H9 (cell line): ENCODE measurements around the gene EQTN. TPM values are rescaled to one million over a fixed set of nuclear protein-coding genes. Genes with fewer than 3 reads are reported as not detected.

Experiments
- DNase-seq: peaks from one replicate; pipeline ENCODE4 v3.0.0-alpha.2; 2017
- H2AFZ ChIP-seq: one replicate; pipeline ENCODE4 v1.6.1; 2013; ENCODE audit warnings: mild to moderate bottlenecking, low read length, control low read depth, moderate library complexity
- H2AK5ac ChIP-seq: 2 replicates; pipeline ENCODE4 v1.6.1; 2013; ENCODE audit warnings: low read length, control low read depth, mixed read lengths; ENCODE audit not compliant: insufficient read length
- H2BK120ac ChIP-seq: one replicate; pipeline ENCODE4 v1.6.1; 2013; ENCODE audit warnings: low read depth, mild to moderate bottlenecking, low read length, control low read depth, inconsistent platforms; ENCODE audit not compliant: poor library complexity, severe bottlenecking
- H2BK12ac ChIP-seq: 2 replicates; pipeline ENCODE4 v1.6.1; 2013; ENCODE audit warnings: low read length, control low read depth, mixed read lengths, low read depth; ENCODE audit not compliant: insufficient read length
- H2BK15ac ChIP-seq: 2 replicates; pipeline ENCODE4 v1.6.1; 2013; ENCODE audit warnings: low read depth, low read length, control low read depth
- H2BK20ac ChIP-seq: one replicate; pipeline ENCODE4 v1.6.1; 2013; ENCODE audit warnings: low read depth, mild to moderate bottlenecking, low read length, control low read depth, inconsistent platforms; ENCODE audit not compliant: poor library complexity, severe bottlenecking
- H2BK5ac ChIP-seq: 2 replicates; pipeline ENCODE4 v1.6.1; 2013; ENCODE audit warnings: low read length, control low read depth, mixed read lengths; ENCODE audit not compliant: insufficient read length
- H3K14ac ChIP-seq: 2 replicates; pipeline ENCODE4 v1.6.1; 2013; ENCODE audit warnings: low read length, control low read depth; ENCODE audit not compliant: insufficient read depth
- H3K18ac ChIP-seq: 2 replicates; pipeline ENCODE4 v1.6.1; 2013; ENCODE audit warnings: low read depth, mild to moderate bottlenecking, mixed read lengths, low read length, control low read depth; ENCODE audit not compliant: insufficient read length
- H3K23ac ChIP-seq: 2 replicates; pipeline ENCODE4 v1.6.1; 2013; ENCODE audit warnings: low read length, control low read depth, mixed read lengths, low read depth; ENCODE audit not compliant: insufficient read length
- H3K23me2 ChIP-seq: 2 replicates; pipeline ENCODE4 v1.6.1; 2013; ENCODE audit warnings: low read depth, mild to moderate bottlenecking, mixed read lengths, low read length, control low read depth; ENCODE audit not compliant: insufficient read length, poor library complexity, severe bottlenecking
- H3K27ac ChIP-seq: 2 replicates; pipeline ENCODE4 v1.5.1; 2013; ENCODE audit warnings: low read length, control low read depth, mixed read lengths, low read depth; ENCODE audit not compliant: insufficient read length
- H3K27me3 ChIP-seq: 2 replicates; pipeline ENCODE4 v1.6.1; 2013; ENCODE audit warnings: low read length, control low read depth, inconsistent platforms; ENCODE audit not compliant: insufficient read depth
- H3K4ac ChIP-seq: 2 replicates; pipeline ENCODE4 v1.6.1; 2013; ENCODE audit warnings: low read depth, mild to moderate bottlenecking, control low read depth, inconsistent platforms, low read length, moderate library complexity
- H3K4me1 ChIP-seq: 2 replicates; pipeline ENCODE4 v1.6.1; 2013; ENCODE audit warnings: low read length, control low read depth, inconsistent platforms; ENCODE audit not compliant: insufficient read depth
- H3K4me2 ChIP-seq: 2 replicates; pipeline ENCODE4 v1.6.1; 2013; ENCODE audit warnings: low read length, control low read depth, mixed read lengths; ENCODE audit not compliant: insufficient read length, insufficient read depth
- H3K56ac ChIP-seq: 2 replicates; pipeline ENCODE4 v1.6.1; 2013; ENCODE audit warnings: low read depth, mild to moderate bottlenecking, mixed read lengths, low read length, control low read depth; ENCODE audit not compliant: insufficient read length
- H3K79me1 ChIP-seq: 2 replicates; pipeline ENCODE4 v1.6.1; 2013; ENCODE audit warnings: low read depth, mild to moderate bottlenecking, moderate library complexity, low read length, control low read depth, inconsistent platforms; ENCODE audit not compliant: insufficient read depth, poor library complexity, severe bottlenecking
- H3K79me2 ChIP-seq: 2 replicates; pipeline ENCODE4 v1.6.1; 2013; ENCODE audit warnings: low read length, control low read depth, inconsistent platforms; ENCODE audit not compliant: insufficient read depth
- H3K9ac ChIP-seq: 2 replicates; pipeline ENCODE4 v1.6.1; 2013; ENCODE audit warnings: low read length, control low read depth, mixed read lengths; ENCODE audit not compliant: insufficient read length; ENCODE audit errors: extremely low read depth
- H3K9me3 ChIP-seq: one replicate; pipeline ENCODE4 v1.6.1; 2013; ENCODE audit warnings: low read depth, low read length, inconsistent platforms; ENCODE audit not compliant: control insufficient read depth
- H3T11ph ChIP-seq: one replicate; pipeline ENCODE4 v1.6.1; 2013; ENCODE audit warnings: mild to moderate bottlenecking, low read length, control low read depth, inconsistent platforms
- H4K20me1 ChIP-seq: one replicate; pipeline ENCODE4 v1.6.1; 2013; ENCODE audit not compliant: control insufficient read depth, insufficient read length, insufficient read depth
- H4K5ac ChIP-seq: 2 replicates; pipeline ENCODE4 v1.6.1; 2013; ENCODE audit warnings: low read depth, mild to moderate bottlenecking, mixed read lengths, low read length, control low read depth; ENCODE audit not compliant: insufficient read length
- H4K8ac ChIP-seq: replicated peaks from 2 replicates; pipeline ENCODE4 v1.6.1; 2013; ENCODE audit warnings: low read length, control low read depth, mixed read lengths, low read depth; ENCODE audit not compliant: insufficient read length
- H4K91ac ChIP-seq: 2 replicates; pipeline ENCODE4 v1.6.1; 2013; ENCODE audit warnings: low read depth, mild to moderate bottlenecking, moderate library complexity, mixed read lengths, low read length, control low read depth; ENCODE audit not compliant: insufficient read length
- H3K27ac Mint-ChIP-seq, 3 experiments: 2 replicates in 2 of 3; 3 replicates in 1 of 3; pipeline ENCODE4 v1.8.0; 2020 to 2021; ENCODE audit warnings: mixed read lengths in 3 of 3, mild to moderate bottlenecking in 1 of 3, moderate library complexity in 1 of 3
- H3K27me3 Mint-ChIP-seq: 2 replicates; pipeline ENCODE4 v1.8.0; 2021; ENCODE audit warnings: low read depth, mild to moderate bottlenecking, moderate library complexity, mixed read lengths
- H3K36me3 Mint-ChIP-seq, 3 experiments: 2 replicates in 2 of 3; 3 replicates in 1 of 3; pipeline ENCODE4 v1.8.0; 2020 to 2021; ENCODE audit warnings: low read depth in 3 of 3, mixed read lengths in 3 of 3; ENCODE audit not compliant: insufficient read depth in 1 of 3
- H3K4me1 Mint-ChIP-seq, 2 experiments: 2 replicates each; pipeline ENCODE4 v1.8.0; 2020; ENCODE audit warnings: mixed read lengths in 2 of 2
- H3K4me3 Mint-ChIP-seq, 2 experiments: 2 replicates in 1 of 2; 3 replicates in 1 of 2; pipeline ENCODE4 v1.8.0; 2020 to 2021; ENCODE audit warnings: mild to moderate bottlenecking in 2 of 2, mixed read lengths in 2 of 2, moderate library complexity in 1 of 2
- H3K9me3 Mint-ChIP-seq, 2 experiments: 2 replicates in 1 of 2; 3 replicates in 1 of 2; pipeline ENCODE4 v1.8.0; 2020; ENCODE audit warnings: mild to moderate bottlenecking in 2 of 2, mixed read lengths in 2 of 2, moderate library complexity in 1 of 2
- WGBS: extraction: QIAGEN DNeasy Blood & Tissue Kit; methylation state at CpG from one replicate; pipeline ENCODE4 v1.1.7; 2013; ENCODE audit warnings: missing lambda C conversion rate, low lambda C conversion rate, mixed read lengths; ENCODE audit not compliant: insufficient read length; ENCODE audit errors: extremely low coverage; 5-methylcytosine and 5-hydroxymethylcytosine counted together
- total RNA-seq: library from RNA; stranded (reverse); gene quantifications from 2 replicates; pipeline ENCODE4 v1.2.1, GENCODE V29; 2021
- TF ChIP-seq, protein P1 (sequence below): fragments of 200-600 bp; sonication (generic); conservative IDR thresholded peaks from 3 replicates; pipeline ENCODE4 v1.8.0; 2021; ENCODE audit warnings: antibody characterized with exemption, mild to moderate bottlenecking

EQTN gene
- total RNA-seq, 1 experiment from 2014 or later, result not detected

- H4K91ac ChIP-seq, result no peak overlapping the region
- no peak overlapping the region for H3K4me3 Mint-ChIP-seq
- no peak overlapping the region for H2BK5ac ChIP-seq
- H3K9me3 ChIP-seq, result no peaks in the 10 kb centered on the region
- no peak overlapping the region for H2BK20ac ChIP-seq
- H3K18ac ChIP-seq, result no peak overlapping the region
- H4K5ac ChIP-seq, result no peak overlapping the region
- no peak overlapping the region for H3K27ac ChIP-seq
- no peak overlapping the region; a peak in 1 of 7 replicates for H3K27ac Mint-ChIP-seq
- no peaks in the 10 kb centered on the region for H3K9me3 Mint-ChIP-seq
- no peak overlapping the region for H3K9ac ChIP-seq
- no peak overlapping the region for H2BK120ac ChIP-seq
- no peaks in the 10 kb centered on the region for H3K4me1 ChIP-seq
- no peak overlapping the region for H3K4ac ChIP-seq
- no peaks in the 10 kb centered on the region for H3K79me2 ChIP-seq
- no peak overlapping the region for H3K56ac ChIP-seq
- TF ChIP-seq, protein P1, sequence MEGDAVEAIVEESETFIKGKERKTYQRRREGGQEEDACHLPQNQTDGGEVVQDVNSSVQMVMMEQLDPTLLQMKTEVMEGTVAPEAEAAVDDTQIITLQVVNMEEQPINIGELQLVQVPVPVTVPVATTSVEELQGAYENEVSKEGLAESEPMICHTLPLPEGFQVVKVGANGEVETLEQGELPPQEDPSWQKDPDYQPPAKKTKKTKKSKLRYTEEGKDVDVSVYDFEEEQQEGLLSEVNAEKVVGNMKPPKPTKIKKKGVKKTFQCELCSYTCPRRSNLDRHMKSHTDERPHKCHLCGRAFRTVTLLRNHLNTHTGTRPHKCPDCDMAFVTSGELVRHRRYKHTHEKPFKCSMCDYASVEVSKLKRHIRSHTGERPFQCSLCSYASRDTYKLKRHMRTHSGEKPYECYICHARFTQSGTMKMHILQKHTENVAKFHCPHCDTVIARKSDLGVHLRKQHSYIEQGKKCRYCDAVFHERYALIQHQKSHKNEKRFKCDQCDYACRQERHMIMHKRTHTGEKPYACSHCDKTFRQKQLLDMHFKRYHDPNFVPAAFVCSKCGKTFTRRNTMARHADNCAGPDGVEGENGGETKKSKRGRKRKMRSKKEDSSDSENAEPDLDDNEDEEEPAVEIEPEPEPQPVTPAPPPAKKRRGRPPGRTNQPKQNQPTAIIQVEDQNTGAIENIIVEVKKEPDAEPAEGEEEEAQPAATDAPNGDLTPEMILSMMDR, result no peak
- H3K14ac ChIP-seq, result no peak overlapping the region
- no CpG with 5 or more reads among the region's 4 CpGs for WGBS
- H2AK5ac ChIP-seq, result no peak overlapping the region
- no peak overlapping the region for H2BK15ac ChIP-seq
- H4K8ac ChIP-seq, result no peak overlapping the region
- no peaks in the 10 kb centered on the region for H3K27me3 ChIP-seq
- no peak overlapping the region for H3K23ac ChIP-seq
- H3K4me2 ChIP-seq, result no peak overlapping the region
- no peak overlapping the region for H2AFZ ChIP-seq
- no peaks in the 10 kb centered on the region for H3K27me3 Mint-ChIP-seq
- peaks cover 0 to 6% of the 10 kb centered on the region in 2 experiments; a peak in 1 of 4 replicates for H3K4me1 Mint-ChIP-seq
- H3K36me3 Mint-ChIP-seq, result no peaks in the 10 kb centered on the region
- no peaks in the 10 kb centered on the region for H4K20me1 ChIP-seq
- no peak overlapping the region for H2BK12ac ChIP-seq
- no peak for DNase-seq
- no peaks in the 10 kb centered on the region for H3K23me2 ChIP-seq
- no peak overlapping the region for H3T11ph ChIP-seq
- H3K79me1 ChIP-seq, result no peaks in the 10 kb centered on the region
These were observed 35.3 kb downstream of the EQTN start for GRCh38 chr9:27261517-27262211.
